ENCODE measurements around the gene NEK8. TPM values are rescaled to one million over a fixed set of nuclear protein-coding genes. Genes with fewer than 3 reads are reported as not detected.
"Not testable (repeated sequence)": the region's sequence is repeated elsewhere in the genome, so short reads cannot be mapped to it uniquely, and the experiment has no call there.

The NEK8 gene
- total RNA-seq, 4 donors from 2014 or later, result 3.9 to 14.0 (median 8.1) TPM

DNA sequence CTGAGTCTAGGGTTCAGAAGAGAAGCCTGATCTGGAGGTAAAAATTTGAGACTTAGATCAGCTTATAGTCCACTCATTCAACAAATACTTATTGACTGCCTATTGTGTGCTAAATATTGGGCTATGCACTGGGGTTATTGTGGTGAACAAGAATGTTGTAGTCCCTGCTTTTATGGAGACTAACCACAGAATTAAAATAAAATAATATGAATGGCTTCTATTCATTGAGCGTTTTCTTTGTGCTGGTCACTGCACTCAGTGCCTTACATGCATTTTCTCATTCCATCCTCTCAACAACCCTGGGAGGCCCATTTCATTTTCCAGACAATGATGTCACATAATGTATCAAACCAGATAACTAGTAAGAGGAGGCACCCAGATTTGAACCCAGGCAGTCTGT is 4.8 kb downstream of the NEK8 start:
- no peak for TF ChIP-seq CTCF (IDR thresholded peaks at IDR 0.05)
- TF ChIP-seq POLR2A (IDR thresholded peaks at IDR 0.05), result no peak
- intact Hi-C loops (cut with DNase I), result no loop called here
- no peak overlapping the region for H3K27ac ChIP-seq

GRCh38 chr17:28734712-28735241 is 6.2 kb downstream of the NEK8 start:
- no peak overlapping the region for H3K27ac ChIP-seq
- intact Hi-C loops (cut with DNase I), result no loop called here
- H3K9me3 ChIP-seq, result no peaks in the 10 kb centered on the region
- H3K27me3 ChIP-seq, result no peaks in the 10 kb centered on the region
- no peak for DNase-seq
- H3K4me1 ChIP-seq, result peaks cover 9 to 10% of the 10 kb centered on the region in 2 donors
- WGBS, 2 donors, result 87 to 91% methylated on average over 7 to 10 of the region's 10 CpGs
- H3K4me3 ChIP-seq (replicated peaks in 1 of 3), result no peak overlapping the region
- no peaks in the 10 kb centered on the region for H3K36me3 ChIP-seq
- no peak for TF ChIP-seq CTCF (IDR thresholded peaks at IDR 0.05)
- no peak for TF ChIP-seq POLR2A (IDR thresholded peaks at IDR 0.05)

More for the DNA sequence above, 4.8 kb downstream of the NEK8 start:
- DNase-seq, result no peak
- Histone ChIP-seq H3K27me3 (no peaks in the 10 kb centered on the region), H3K9me3 (no peaks in the 10 kb centered on the region), H3K4me1 (peaks cover 7 to 13% of the 10 kb centered on the region in 2 donors), H3K4me3 (replicated peaks in 1 of 3) (no peak overlapping the region), H3K36me3 (no peaks in the 10 kb centered on the region)
- WGBS, 2 donors, result 87 to 93% methylated on average over 1 of the region's 1 CpG

GRCh38 chr17:28735242-28735722 is 6.7 kb downstream of the NEK8 start:
- Histone ChIP-seq H3K27me3 (no peaks in the 10 kb centered on the region), H3K9me3 (no peaks in the 10 kb centered on the region), H3K4me1 (peaks cover 9 to 10% of the 10 kb centered on the region in 2 donors), H3K36me3 (no peaks in the 10 kb centered on the region), H3K27ac (no peak overlapping the region), H3K4me3 (replicated peaks in 1 of 3) (no peak overlapping the region)
- intact Hi-C loops (cut with DNase I), result no loop called here
- no peak for DNase-seq
- WGBS, 2 donors, result 87 to 92% methylated on average over 5 of the region's 5 CpGs
- TF ChIP-seq CTCF (IDR thresholded peaks at IDR 0.05), result no peak
- TF ChIP-seq POLR2A (IDR thresholded peaks at IDR 0.05), result no peak

DNA sequence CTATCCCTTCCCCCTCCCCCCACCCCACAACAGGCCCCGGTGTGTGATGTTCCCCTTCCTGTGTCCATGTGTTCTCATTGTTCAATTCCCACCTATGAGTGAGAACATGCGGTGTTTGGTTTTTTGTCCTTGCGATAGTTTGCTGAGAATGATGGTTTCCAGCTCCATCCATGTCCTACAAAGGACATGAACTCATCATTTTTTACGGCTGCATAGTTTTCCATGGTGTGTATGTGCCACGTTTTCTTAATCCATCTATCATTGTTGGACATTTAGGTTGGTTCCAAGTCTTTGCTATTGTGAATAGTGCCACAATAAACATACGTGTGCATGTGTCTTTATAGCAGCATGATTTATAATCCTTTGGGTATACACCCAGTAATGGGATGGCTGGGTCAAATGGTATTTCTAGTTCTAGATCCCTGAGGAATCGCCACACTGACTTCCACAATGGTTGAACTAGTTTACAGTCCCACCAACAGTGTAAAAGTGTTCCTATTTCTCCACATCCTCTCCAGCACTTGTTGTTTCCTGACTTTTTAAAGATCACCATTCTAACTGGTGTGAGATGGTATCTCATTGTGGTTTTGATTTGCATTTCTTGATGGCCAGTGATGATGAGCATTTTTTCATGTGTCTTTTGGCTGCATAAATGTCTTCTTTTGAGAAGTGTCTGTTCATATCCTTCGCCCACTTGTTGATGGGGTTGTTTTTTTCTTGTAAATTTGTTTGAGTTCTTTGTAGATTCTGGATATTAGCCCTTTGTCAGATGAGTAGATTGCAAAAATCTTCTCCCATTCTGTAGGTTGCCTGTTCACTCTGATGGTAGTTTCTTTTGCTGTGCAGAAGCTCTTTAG is 7.6 kb downstream of the NEK8 start:
- H3K4me1 ChIP-seq; DNase-seq; H3K9me3 ChIP-seq; H3K4me3 ChIP-seq (replicated peaks in 1 of 3); intact Hi-C loops (cut with DNase I); H3K27ac ChIP-seq; H3K27me3 ChIP-seq; H3K36me3 ChIP-seq: not testable (repeated sequence)
- 95 to 97% methylated on average over 7 of the region's 8 CpGs for WGBS, 2 donors

DNA sequence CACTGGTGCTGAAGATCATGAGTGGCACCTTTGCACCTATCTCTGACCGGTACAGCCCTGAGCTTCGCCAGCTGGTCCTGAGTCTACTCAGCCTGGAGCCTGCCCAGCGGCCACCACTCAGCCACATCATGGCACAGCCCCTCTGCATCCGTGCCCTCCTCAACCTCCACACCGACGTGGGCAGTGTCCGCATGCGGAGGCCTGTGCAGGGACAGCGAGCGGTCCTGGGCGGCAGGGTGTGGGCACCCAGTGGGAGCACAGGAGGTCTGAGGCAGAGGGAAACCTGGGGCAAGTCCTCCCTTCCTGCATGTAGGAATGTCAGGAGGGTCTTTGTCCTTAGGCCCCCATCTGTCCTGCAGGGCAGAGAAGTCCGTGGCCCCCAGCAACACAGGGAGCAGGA is 8.7 kb downstream of the NEK8 start:
- Histone ChIP-seq H3K27ac (no peak overlapping the region), H3K9me3 (no peaks in the 10 kb centered on the region), H3K27me3 (no peaks in the 10 kb centered on the region), H3K36me3 (no peaks in the 10 kb centered on the region), H3K4me1 (peaks cover 9 to 10% of the 10 kb centered on the region in 2 donors), H3K4me3 (replicated peaks in 1 of 3) (no peak overlapping the region)
- DNase-seq, result no peak
- 77 to 93% methylated on average over 5 to 12 of the region's 12 CpGs for WGBS, 2 donors
- TF ChIP-seq CTCF (IDR thresholded peaks at IDR 0.05) (no peak), POLR2A (IDR thresholded peaks at IDR 0.05) (no peak)
- intact Hi-C loops (cut with DNase I), result no loop called here
